Mucosa of descending colon (tissue), 3 donors: ENCODE measurements around the gene ATP10D. TPM values are rescaled to one million over a fixed set of nuclear protein-coding genes. Genes with fewer than 3 reads are reported as not detected.

ENCODE experiments used
- ATAC-seq: fragments of 200-7000 bp; cut with Tn5 transposase; one replicate; pipeline ENCODE4 v1.9.1; 2020; ENCODE audit warnings: mild to moderate bottlenecking, moderate library complexity
- DNase-seq, 3 donors: peaks; one replicate each; pipeline ENCODE4 v3.0.0-alpha.2; 2020
- H3K36me3 ChIP-seq: fragments of 200-600 bp; one replicate; pipeline ENCODE4 v1.8.0; 2021; ENCODE audit warnings: low read depth, mild to moderate bottlenecking
- H3K4me1 ChIP-seq: fragments of 200-600 bp; one replicate; pipeline ENCODE4 v1.8.0; 2021; ENCODE audit warnings: low read depth, mild to moderate bottlenecking
- H3K4me3 ChIP-seq: fragments of 200-600 bp; one replicate; pipeline ENCODE4 v1.8.0; 2021; ENCODE audit warnings: mild to moderate bottlenecking
- H3K9me3 ChIP-seq: fragments of 200-600 bp; one replicate; pipeline ENCODE4 v1.8.0; 2021; ENCODE audit warnings: mild to moderate bottlenecking
- CTCF ChIP-seq: fragments of 200-600 bp; IDR thresholded peaks from one replicate; pipeline ENCODE4 v1.8.0; 2022; ENCODE audit warnings: antibody characterized with exemption, mild to moderate bottlenecking
- intact Hi-C, 2 donors: fragments of 100-400 bp; cut with DNase I in 1 of 2; cut with micrococcal nuclease in 1 of 2; formaldehyde crosslinking; loops; one replicate each; pipeline versions ENCODE4 v1.11.0 to v1.11.1; 2022; cut with DNase I, micrococcal nuclease
- total RNA-seq, 3 donors: library from RNA; stranded (reverse); fragmentation: NEBNext Ultra II Directional in 2 of 3; extraction: Animal tissue kit (Norgen Biotek cat#: 25700) in 2 of 3; gene quantifications; one replicate each; pipeline versions ENCODE4 v1.2.1 to v1.2.4, GENCODE V29; 2021 to 2023
- donor health status: DM: no; HTN: no; CAD: no; lungs with moderate emphysema.
- donor health status: DM: no; HTN: no; CAD: no.
- donor health status: DM: no; HTN: yes; CAD: no.

Gene ATP10D
- total RNA-seq, 3 donors from 2014 or later, result 9.9 to 24.9 (median 11.4) TPM

- TF ChIP-seq CTCF, result no peak
- intact Hi-C loops, result no loop called here
- no peaks in the 10 kb centered on the region for H3K4me1 ChIP-seq
- no peak for ATAC-seq
- no peak overlapping the region for H3K4me3 ChIP-seq
- no peaks in the 10 kb centered on the region for H3K36me3 ChIP-seq
- no peaks in the 10 kb centered on the region for H3K9me3 ChIP-seq
- no peak for DNase-seq
Measured at GRCh38 chr4:47499700-47500099, 14.6 kb downstream of the ATP10D start.

DNA sequence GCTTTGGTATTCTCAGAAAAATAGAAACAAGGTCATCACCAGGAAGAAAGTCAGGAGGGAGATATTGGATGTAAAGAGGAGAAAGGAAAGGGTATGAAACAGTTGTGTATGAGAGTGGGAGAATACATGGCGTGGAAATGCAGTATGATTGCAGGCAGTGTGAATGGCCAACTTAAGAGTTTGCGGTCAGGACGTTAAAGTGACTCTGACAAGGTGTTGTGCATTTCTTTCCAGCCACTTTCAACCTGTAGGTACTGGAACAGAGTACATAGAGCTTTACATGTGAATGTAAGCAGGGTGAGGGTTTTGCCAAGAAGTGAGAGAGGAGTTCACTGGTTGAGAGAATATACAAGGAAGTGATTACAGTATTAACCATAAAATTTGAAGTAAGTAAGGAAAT lies 15.7 kb downstream of the ATP10D start:
- Histone ChIP-seq H3K36me3 (no peaks in the 10 kb centered on the region), H3K9me3 (no peaks in the 10 kb centered on the region), H3K4me1 (no peaks in the 10 kb centered on the region), H3K4me3 (no peak overlapping the region)
- no peak for ATAC-seq
- no peak for DNase-seq
- TF ChIP-seq CTCF, result no peak
- intact Hi-C loops, result no loop called here

DNA sequence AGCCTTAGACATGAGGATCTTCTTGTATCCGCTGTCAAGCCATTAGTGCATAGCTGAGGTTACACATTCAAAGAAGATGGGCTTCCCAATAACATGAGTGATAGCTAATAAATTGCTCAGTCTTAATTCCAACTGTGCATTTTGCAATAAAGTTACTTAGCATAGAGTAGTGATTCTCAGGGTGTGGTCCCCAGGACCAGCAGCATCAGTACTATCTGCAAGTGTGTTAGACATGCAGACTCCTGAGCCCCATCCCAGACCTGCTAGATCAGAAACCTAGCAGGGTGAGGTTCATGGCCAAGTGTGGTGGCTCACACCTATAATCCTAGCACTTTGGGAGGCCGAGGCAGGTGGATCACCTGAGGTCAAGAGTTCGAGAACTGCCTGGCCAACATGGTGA lies 20.1 kb downstream of the ATP10D start:
- Histone ChIP-seq H3K4me3 (no peak overlapping the region), H3K36me3 (no peaks in the 10 kb centered on the region), H3K4me1 (no peaks in the 10 kb centered on the region), H3K9me3 (no peaks in the 10 kb centered on the region)
- TF ChIP-seq CTCF, result no peak
- no peak for ATAC-seq
- DNase-seq, result no peak
- intact Hi-C loops, result no loop called here

GRCh38 chr4:47505666-47506065 lies 20.6 kb downstream of the ATP10D start:
- intact Hi-C loops, result no loop called here
- Histone ChIP-seq H3K4me3 (no peak overlapping the region), H3K4me1 (no peaks in the 10 kb centered on the region), H3K36me3 (no peaks in the 10 kb centered on the region), H3K9me3 (no peaks in the 10 kb centered on the region)
- TF ChIP-seq CTCF, result no peak
- no peak for DNase-seq
- ATAC-seq, result no peak

DNA sequence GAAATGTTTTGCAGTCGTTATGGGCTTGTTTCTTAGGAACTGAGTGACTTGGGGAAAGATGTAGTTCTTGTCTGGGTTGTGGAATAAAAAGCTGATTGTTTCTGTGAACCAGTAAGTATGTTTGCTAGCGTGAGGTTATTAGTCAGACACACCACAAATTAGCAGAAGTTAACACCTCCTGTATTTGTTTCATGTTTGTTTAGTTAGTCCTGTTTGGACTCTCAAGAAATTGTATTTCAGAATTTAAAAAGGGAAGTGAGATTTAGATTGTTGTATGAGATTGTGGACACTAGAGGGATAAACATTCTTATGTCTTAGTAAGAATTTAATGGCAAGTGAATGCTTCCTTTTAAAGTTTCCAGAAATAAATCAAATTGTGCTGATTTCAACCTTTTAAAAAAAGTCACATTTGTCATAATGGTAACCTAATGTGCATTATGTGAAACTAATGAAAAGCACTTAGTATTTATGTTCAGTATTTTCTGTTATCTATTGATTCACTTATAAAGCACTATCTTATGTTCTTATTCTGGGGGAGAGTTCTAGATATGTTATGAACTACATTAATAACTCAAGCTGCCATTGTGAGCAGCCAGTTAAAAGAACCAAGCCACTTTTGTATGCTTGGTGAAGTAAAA lies 25.6 kb downstream of the ATP10D start:
- TF ChIP-seq CTCF, result no peak
- Histone ChIP-seq H3K9me3 (no peaks in the 10 kb centered on the region), H3K4me3 (no peak overlapping the region), H3K4me1 (no peaks in the 10 kb centered on the region), H3K36me3 (no peaks in the 10 kb centered on the region)
- intact Hi-C loops, result no loop called here
- DNase-seq, result no peak
- ATAC-seq, result peak; percentile 44

- Histone ChIP-seq H3K36me3 (no peaks in the 10 kb centered on the region), H3K4me1 (no peaks in the 10 kb centered on the region), H3K4me3 (no peak overlapping the region), H3K9me3 (no peaks in the 10 kb centered on the region)
- intact Hi-C loops, result no loop called here
- DNase-seq, result no peak
- ATAC-seq, result no peak
- TF ChIP-seq CTCF, result no peak
Measured at GRCh38 chr4:47513461-47513860, 28.4 kb downstream of the ATP10D start.
